Measurements from ENCODE around the gene ANKLE1.

DNA sequence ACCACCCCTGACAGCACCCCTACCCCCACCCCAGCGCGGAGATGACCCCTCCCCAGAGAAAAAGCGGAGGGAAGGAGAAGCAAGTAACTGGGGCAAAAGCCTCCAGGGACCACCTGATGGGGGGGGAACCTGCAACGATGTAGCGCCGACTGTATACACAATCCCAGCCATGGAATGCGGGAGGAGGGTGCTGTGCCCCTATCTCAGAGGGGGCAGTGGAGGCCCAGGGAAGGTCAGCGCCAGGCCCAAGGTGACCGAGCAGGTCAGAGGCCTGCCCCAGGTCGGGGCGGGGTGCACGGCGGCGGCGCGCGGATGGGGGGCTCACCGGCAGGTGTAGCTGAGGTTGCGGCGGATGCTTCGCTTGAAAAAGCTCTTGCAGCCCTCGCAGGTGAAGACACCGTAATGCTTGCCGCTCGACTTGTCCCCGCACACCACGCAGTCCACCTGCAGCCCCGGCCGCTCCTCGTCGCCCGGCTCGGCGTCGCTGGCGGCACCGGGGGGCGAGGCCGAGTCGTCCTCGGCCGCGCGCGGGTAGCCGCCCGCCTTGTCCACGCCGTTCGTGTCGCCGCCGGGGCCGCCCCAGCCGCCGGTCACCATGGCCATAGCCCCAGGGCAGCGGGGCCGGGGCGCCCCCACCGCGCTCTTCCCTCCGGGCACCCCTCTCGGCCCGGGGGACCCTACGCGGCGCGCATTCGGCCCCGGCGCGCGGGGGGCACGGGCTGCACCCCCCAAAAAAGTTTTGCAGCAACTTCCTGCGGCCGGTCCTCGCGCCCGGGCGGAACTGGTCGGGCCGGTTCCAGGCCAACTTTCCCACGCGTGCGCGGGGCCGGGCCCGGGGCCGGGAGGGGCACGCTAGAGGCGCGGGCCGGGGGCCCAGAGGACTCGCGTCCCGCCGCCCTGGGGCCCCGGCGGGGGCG is 36.8 kb upstream of the ANKLE1 start:
- TF ChIP-seq EZH2 (IDR thresholded peaks at IDR 0.05; ENCODE audit: insufficient read depth, poor library complexity, severe bottlenecking), result no peak
- TF ChIP-seq EZH2phosphoT487 (IDR thresholded peaks at IDR 0.05; ENCODE audit: insufficient read depth, low read depth), result no peak
